Fibroblast of villous mesenchyme (primary cell): ENCODE results near the gene RHOF. TPM values are rescaled to one million over a fixed set of nuclear protein-coding genes. Genes with fewer than 3 reads are reported as not detected.

Source experiments
- DNase-seq: peaks from one replicate; pipeline ENCODE4 v3.0.0-alpha.2; 2010; ENCODE audit warnings: low read depth
- H3K4me3 ChIP-seq: 2 replicates; pipeline ENCODE4 v1.5.1; 2011; ENCODE audit warnings: low read depth, mild to moderate bottlenecking, low read length
- CTCF ChIP-seq: IDR thresholded peaks from 2 replicates; pipeline ENCODE4 v1.5.1; 2012; ENCODE audit warnings: low read depth, mild to moderate bottlenecking, low read length; ENCODE audit not compliant: insufficient read depth
- total RNA-seq: library from RNA; depleted of rRNA; stranded (reverse); fragments of >200 nt; gene quantifications from 2 replicates; pipeline ENCODE4 v1.2.3, GENCODE V29; 2012

RHOF gene
- total RNA-seq, 1 donor, result 11.7 TPM

DNA sequence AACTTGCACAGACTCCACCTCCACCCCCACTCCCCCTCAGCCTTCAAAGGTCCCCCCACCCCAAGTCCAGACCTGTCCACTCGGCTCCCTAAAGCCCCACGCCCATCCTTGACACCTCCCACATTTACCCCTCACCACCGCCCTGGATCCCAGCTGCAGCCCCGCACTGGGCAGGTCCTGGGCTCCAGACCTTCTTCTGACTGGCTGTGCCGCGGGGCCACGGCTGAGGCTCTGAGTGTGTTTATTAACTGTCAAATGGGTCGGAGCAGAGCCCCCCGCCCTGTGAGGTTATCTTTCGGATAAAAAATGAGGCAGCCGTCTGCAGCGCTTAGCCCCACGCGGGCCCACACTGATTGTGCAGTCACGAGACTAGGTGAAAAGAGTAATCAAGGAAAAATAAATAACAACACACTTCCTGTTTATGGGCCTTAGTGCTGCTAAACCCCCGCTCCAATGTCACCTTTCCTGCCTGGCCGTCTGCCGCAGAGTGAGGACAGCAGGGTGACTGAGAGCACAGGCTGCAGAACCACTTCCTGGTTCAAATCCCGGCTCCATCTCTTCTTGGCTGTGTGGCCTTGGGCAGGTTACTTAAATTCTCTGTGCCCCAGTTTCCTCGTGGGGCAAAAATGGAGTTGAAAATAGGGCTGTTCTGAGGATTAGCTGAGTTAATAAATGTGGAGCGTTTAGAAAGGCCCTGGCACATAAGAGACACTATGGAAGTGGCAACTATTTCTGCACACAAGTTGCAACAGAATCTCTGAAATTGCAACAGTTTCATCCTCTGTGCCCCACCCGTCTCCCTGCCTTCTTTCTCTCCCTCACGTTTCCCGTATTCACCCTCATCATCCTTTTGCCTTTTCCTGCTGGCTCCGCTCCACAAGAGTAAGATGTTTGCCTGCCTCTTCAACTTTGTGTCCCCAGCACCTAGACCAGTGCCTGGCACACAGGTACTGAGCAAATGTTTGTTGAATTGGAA is 19.7 kb upstream of the RHOF start:
- H3K4me3 ChIP-seq, result peak overlapping the region; percentile 69
- DNase-seq, result peak; percentile 48

GRCh38 chr12:121812320-121812871 is 18.9 kb upstream of the RHOF start:
- TF ChIP-seq CTCF, result no peak
- peak overlapping the region; percentile 69 for H3K4me3 ChIP-seq
- DNase-seq, result peak; percentile 84

More for the DNA sequence above, 19.7 kb upstream of the RHOF start:
- TF ChIP-seq CTCF, result no peak

GRCh38 chr12:121811434-121812319 is 18.2 kb upstream of the RHOF start:
- peak; percentile 88 for TF ChIP-seq CTCF
- H3K4me3 ChIP-seq, result peak overlapping the region; percentile 69
- peak; percentile 70 for DNase-seq

- H3K4me3 ChIP-seq, result peak overlapping the region; percentile 69
- DNase-seq, result no peak
- no peak for TF ChIP-seq CTCF
Measured at GRCh38 chr12:121810833-121811433, 17.4 kb upstream of the RHOF start.

DNA sequence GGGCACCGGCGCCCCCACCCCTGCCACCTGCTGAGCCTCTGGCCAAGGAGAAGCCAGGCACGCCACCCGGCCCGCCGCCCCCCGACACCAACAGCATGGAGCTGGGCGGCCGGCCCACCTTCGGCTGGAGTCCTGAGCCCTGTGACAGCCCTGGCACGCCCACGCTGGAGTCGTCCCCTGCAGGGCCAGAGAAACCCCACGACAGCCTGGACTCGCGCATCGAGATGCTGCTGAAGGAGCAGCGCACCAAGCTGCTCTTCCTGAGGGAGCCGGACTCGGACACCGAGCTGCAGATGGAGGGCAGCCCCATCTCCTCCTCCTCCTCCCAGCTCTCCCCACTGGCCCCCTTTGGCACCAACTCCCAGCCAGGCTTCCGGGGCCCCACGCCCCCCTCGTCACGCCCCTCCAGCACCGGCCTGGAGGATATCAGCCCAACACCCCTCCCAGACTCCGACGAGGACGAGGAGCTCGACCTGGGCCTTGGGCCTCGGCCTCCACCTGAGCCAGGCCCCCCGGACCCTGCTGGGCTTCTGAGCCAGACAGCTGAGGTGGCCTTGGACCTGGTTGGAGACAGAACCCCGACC is 16.8 kb upstream of the RHOF start:
- H3K4me3 ChIP-seq, result no peak overlapping the region
- no peak for TF ChIP-seq CTCF
- no peak for DNase-seq

DNA sequence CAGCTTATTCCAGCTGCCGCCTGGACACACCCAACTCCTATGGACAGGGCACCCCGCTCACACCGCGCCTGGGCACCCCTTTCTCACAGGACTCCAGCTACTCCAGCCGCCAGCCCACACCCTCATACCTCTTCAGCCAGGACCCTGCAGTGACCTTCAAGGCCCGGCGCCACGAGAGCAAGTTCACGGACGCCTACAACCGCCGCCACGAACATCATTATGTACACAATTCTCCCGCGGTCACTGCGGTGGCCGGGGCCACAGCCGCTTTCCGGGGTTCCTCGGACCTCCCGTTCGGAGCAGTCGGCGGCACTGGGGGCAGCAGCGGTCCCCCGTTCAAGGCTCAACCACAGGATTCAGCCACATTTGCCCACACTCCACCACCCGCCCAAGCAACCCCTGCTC is 16.2 kb upstream of the RHOF start:
- TF ChIP-seq CTCF, result no peak
- H3K4me3 ChIP-seq, result no peak overlapping the region
- DNase-seq, result no peak
